HG03575 (cell line): ENCODE data around the gene PGLYRP4.
"Not testable (repeated sequence)": the region's sequence is repeated elsewhere in the genome, so short reads cannot be mapped to it uniquely, and the experiment has no call there.

Experiments
- ATAC-seq: cut with Tn5 transposase; IDR thresholded peaks from one replicate; pipeline ENCODE4 v1.9.1; 2021; ENCODE audit not compliant: unreplicated experiment, insufficient number of reproducible peaks, low FRiP score; ENCODE audit errors: extremely low read depth

PGLYRP4 gene

DNA sequence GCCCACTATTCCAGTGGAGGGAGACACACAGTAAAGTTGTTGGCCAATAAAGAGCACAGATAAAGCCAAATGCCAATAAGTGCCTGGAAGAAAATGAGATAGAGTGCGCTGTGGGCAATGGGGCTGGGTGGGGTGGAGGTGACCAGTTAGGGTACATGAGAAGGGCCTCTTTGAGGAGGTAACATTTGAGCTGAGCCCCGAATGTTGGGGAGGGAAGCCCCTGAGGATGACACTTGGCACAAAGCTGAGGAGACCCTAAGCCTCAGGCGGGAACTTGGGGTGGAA lies 10.0 kb upstream of the PGLYRP4 start:
- ATAC-seq = no peak

DNA sequence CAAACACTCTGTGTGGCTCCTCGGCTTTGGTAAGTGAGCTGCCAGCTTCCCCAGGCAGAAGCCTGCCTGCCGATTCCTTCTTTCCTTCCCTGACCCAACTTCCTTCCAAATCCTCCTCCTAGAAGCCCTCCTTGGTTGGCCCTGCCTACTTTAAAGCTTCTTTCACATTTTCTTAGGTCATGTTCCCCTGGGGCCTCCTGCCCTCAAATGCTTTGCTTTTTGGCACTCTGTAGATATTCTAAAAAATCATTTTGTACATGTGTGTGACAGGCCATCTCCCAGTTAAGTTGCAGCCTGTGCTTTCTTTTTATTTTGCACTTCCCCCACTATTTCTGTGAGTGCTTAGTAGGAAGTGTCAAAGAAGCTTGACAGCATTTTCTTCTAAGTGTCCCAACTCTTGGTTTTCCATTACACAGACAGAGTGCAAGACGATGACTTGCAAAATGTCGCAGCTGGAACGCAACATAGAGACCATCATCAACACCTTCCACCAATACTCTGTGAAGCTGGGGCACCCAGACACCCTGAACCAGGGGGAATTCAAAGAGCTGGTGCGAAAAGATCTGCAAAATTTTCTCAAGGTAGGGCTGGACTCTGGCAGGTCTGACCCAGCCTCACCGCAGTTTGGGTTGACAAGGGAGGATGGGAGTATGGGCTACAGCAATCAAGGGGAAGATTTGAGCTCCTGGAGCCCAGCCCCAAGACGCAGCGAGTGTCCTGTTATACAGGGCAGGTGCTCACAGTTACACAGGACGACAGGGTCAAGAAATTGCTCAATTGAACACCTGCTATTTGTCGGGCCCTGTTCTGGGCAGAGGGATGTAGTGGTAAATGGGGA lies 9.4 kb upstream of the PGLYRP4 start, which contains the start of gene S100A9:
S100A9 (plus strand) TSS at position 2 of the 838 bp plus-strand sequence; CDS start at position 432, 430 bp downstream.
- ATAC-seq = no peak

GRCh38 chr1:153357076-153357852 lies 8.6 kb upstream of the PGLYRP4 start:
- ATAC-seq = no peak

GRCh38 chr1:153356392-153357075 lies 7.9 kb upstream of the PGLYRP4 start:
- no peak for ATAC-seq

GRCh38 chr1:153355445-153356071 lies 6.9 kb upstream of the PGLYRP4 start:
- ATAC-seq = no peak

DNA sequence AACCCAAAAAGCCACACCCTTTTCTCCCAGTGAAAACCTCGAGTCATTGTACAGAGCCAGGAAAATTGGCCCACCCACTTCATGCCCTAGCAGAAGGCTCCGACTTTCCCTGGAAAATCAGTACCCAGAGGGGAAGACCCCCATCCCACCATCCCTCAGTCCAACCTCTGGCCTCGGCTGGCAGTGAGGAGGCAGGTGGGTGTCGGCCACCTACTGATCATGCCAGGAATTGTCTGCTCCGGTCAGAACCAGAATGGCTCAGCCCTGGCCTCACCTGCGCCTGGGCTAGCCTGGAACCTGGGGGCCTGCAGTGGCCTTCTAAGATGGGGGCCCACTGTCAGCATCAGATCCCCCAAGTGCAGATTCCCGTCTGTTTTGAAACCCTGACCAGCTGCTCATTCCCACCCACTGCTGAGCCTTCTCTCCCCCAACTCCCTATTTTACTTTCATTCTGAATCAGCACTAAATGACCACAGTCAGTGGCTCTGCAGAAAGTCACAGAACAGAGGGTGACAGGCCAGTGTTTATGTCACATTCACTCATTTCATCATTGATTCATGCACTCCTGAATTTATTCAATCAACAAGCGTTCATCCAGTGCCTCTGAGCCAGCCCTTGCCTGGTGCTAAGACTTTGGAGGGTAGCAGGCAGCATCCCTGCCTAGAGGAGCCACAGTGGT lies 6.0 kb upstream of the PGLYRP4 start:
- no peak for ATAC-seq

DNA sequence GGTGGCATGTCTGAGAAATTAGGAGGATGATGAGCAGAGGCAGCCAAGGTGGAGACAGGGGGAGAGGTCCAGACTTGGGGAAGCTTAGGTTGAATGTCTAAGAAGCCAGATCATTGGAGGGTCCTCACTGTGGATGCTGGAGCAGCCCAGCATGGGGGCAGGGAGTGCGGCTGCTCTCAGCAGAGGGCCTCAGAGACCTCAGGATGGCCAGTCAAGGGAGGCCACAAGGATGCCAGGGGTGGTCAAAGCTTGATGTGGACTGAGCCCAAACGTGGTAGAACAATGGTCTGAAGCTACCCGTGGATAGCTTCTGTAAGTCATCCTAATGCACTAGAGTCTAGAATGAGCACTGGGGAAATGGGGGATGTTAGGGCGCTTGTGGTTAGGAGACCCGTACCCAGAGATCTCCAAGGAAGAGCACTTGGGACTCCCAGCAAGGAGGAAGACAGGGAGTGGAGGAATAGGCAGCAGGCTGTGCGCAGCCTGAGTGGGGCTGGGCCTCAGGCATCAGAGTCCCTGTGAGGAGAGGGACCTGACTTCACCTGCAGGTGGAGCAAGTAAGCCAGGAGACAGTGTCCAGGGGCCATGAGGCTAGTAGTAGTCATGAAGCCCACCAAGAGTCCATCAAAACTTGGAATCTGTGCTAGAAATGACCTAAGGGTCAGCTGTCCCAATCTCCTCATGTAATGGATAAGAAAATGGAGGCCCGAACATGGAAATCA lies 4.7 kb upstream of the PGLYRP4 start:
- ATAC-seq = no peak

DNA sequence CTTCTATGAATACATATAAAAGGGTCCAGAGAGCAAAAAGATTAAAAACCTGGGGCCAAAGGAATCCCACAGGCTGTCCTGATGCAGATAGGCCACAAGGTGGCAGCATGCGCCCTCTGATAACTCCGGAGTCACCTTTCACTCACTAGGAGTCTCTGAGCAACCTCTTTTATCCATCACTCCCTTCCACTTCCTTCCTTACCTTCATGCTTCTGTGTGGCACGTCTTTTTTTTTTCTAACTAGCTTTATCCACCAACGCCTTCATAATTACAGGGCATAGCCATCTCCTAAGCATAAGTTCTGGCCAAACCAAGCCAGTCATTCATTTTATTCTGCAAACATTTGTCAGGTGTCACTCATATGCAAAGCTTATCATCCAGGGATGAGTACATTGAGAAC lies 3.9 kb upstream of the PGLYRP4 start:
- no peak for ATAC-seq

- no peak for ATAC-seq
These were observed 1.8 kb upstream of the PGLYRP4 start for GRCh38 chr1:153350321-153350957.

- ATAC-seq = no peak
These were observed 1.0 kb upstream of the PGLYRP4 start for GRCh38 chr1:153349363-153350320.

- ATAC-seq = no peak
These were observed 785 bp downstream of the PGLYRP4 start for GRCh38 chr1:153347856-153348255.

- not testable (repeated sequence) for ATAC-seq
These were observed 1.6 kb downstream of the PGLYRP4 start for GRCh38 chr1:153347049-153347448.

DNA sequence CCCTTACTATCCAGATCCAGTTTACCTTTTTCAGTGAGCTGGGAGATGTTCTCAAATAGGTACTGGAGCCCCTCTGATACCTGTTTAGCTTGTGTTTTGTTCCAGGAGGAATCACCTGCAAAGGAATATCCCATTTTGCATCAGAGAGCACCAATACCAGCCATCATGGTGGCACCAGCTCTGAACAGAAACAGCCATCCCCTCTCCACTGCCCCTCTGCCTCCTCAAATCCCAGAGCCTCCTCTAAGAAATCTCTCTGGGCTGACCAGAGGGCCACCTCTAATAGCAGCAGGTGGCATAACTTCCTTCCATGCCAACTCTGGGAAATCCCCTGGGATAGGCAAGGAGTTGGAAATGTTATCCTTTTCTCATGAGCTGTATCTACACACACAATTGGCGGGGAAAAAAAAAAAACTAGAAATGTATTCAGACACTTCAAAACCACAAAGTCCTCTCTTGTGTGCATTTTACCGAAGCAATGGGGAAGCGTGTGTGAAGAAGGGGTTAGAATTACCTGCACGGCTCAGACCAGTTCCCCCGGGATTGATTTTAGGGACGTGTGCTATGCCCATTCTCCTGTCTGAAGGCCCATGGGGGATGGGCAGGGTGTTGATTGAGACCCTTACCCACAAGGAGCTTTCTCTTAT lies 2.4 kb downstream of the PGLYRP4 start:
- no peak for ATAC-seq

DNA sequence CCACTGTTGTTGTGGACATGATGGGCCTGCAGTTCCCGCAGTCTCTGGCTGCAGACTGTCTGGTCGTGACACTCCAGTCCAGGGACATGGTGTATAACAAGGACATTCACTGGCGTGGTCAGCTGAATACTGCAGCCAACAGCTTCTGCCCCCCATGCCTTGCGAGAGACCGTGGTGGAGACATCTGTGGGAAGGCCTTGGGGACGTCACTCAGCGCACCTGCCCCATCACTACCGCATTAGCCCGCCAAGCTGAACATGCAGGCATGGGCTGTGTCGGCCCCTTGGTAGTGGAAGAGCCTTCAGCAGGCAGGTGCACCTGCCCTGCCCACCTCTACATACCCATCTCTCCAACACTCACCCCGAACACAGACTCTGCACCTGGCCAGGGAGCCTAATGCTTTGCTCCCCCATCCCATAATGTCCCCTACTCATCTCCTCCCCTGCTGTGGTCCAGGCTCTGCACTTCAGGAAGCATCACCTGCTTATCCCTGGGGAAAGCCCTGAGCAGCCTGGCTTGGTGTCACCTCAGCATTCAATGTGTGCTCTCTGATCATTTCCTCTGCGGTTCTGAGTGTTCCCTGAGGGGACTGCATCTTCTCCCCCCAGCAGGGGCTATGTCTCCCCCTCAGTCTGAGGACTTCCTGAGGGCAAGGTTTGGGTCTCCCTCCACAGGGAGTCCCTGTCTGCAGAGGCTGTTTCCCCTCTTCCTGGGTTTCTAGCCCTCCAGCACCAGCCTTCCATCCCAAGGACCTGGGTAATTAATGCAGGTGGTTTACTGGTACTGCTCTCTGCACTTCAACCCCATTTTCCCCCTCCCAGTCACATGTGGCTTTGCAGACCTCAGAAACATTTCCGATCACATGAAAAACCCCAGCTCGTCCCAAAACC lies 3.2 kb downstream of the PGLYRP4 start:
- ATAC-seq = no peak

- ATAC-seq = no peak
These were observed 4.0 kb downstream of the PGLYRP4 start for GRCh38 chr1:153344718-153345025.
